ENCODE data around the gene PBOV1.

The PBOV1 gene

DNA sequence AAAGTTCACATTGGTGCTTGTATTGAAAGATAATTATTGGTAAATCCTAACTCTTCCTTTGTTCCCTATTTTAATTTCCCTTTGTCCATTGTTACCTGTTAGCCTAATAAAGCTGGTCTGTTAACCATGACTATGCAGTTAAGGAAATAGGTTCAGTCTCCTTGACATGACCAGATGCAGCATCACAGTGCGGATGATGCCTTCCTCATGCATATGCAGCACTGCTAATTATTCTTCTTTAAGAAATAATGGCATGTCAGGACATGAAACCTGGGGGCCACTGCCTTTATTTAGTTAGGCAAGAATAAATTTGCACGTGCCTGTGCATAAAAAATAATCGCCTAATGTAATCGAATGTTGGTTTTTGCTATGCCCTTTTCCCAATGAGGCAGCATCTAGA is 16.5 kb downstream of the PBOV1 start:
- no peak for DNase-seq (ENCODE audit: low read depth)
- H3K4me3 ChIP-seq (ENCODE audit: low read depth, low read length): no peak overlapping the region
- TF ChIP-seq, protein P1, sequence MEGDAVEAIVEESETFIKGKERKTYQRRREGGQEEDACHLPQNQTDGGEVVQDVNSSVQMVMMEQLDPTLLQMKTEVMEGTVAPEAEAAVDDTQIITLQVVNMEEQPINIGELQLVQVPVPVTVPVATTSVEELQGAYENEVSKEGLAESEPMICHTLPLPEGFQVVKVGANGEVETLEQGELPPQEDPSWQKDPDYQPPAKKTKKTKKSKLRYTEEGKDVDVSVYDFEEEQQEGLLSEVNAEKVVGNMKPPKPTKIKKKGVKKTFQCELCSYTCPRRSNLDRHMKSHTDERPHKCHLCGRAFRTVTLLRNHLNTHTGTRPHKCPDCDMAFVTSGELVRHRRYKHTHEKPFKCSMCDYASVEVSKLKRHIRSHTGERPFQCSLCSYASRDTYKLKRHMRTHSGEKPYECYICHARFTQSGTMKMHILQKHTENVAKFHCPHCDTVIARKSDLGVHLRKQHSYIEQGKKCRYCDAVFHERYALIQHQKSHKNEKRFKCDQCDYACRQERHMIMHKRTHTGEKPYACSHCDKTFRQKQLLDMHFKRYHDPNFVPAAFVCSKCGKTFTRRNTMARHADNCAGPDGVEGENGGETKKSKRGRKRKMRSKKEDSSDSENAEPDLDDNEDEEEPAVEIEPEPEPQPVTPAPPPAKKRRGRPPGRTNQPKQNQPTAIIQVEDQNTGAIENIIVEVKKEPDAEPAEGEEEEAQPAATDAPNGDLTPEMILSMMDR (IDR thresholded peaks at IDR 0.05; ENCODE audit: low read depth, low read length, missing control alignments): no peak

DNA sequence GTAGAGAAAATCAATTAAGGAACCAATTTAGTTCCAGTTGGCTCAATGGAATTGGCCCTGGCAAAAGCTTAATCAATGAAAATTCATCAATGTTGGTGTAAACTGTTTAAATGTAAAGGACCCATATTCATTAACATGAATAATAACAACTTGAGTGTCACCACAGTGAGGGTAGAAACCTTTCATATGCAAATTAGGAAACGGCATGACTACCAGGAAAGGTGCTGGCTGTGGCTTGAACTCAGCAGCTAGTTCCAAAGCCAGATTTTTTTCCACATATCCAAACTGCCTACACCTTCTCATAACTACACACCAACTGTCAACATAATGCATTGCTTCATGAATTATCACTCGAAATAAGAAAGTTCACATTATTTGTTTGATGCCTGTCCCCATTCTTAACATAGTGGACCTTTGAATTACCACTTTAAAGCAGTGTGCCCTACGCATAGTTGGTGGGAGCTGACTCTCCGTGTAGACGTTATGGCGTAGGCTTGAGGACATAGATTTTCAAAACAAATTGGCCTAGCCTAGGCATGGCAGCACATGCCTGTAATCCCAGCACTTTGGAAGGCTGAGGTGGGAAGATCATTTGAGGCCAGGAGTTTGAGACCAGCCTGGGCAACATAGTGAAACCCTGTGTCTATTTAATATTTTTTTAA is 19.7 kb downstream of the PBOV1 start:
- H3K4me3 ChIP-seq (ENCODE audit: low read depth, low read length): no peak overlapping the region

DNA sequence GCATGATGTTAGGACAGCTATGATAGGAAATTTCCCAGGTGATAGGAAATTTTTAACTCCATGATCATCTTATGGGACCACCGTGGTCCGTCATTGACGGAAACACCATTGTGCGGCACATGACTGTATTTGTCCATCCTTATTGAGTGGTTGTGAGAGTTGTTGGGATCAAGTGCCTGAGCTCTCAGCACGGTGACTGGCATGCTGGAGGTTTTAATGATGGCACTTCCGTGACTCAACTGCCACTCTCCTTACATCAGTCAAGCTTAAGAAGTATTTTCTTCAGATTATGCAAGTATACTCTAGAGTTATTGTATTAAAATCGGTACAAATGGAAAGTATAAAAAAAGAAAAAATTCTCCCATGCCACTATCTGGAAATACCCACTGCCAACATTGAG is 20.7 kb downstream of the PBOV1 start:
- no peak overlapping the region for H3K4me3 ChIP-seq (ENCODE audit: low read depth, low read length)
- no peak for DNase-seq (ENCODE audit: low read depth)
- TF ChIP-seq, protein P1 (IDR thresholded peaks at IDR 0.05; ENCODE audit: low read depth, low read length, missing control alignments): no peak

More for the DNA sequence above, 19.7 kb downstream of the PBOV1 start:
- no peak for DNase-seq (ENCODE audit: low read depth)
- TF ChIP-seq, protein P1 (IDR thresholded peaks at IDR 0.05; ENCODE audit: low read depth, low read length, missing control alignments): no peak

DNA sequence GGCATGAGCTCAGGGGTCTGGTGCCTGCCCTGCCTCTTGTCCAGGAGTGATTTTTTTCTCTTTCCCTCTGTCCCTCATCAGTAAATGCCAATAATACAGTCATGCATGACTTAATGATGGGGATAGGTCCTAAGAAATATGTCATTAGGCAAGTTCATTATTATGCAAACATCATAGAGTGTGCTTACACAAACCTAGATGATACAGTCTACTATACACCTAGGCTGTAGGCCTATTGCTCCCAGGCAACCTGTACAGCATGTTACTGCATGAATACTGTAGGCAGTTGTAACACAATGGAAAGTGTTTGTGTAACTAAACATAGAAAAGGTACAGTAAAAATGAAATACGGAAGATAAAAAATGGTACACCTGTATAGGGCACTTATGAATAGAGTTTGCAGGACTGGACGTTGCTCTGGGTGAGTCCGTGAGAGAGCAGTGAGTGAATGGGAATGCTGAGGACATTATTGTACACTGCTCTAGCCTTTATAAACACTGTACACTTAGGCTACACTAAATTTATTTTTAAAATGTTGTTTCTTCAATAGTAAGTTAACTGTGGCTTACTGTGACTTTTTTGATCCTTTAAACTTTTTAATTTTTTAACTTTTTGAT is 22.1 kb downstream of the PBOV1 start:
- no peak for DNase-seq (ENCODE audit: low read depth)
- no peak overlapping the region for H3K4me3 ChIP-seq (ENCODE audit: low read depth, low read length)
- TF ChIP-seq, protein P1 (IDR thresholded peaks at IDR 0.05; ENCODE audit: low read depth, low read length, missing control alignments): no peak

DNA sequence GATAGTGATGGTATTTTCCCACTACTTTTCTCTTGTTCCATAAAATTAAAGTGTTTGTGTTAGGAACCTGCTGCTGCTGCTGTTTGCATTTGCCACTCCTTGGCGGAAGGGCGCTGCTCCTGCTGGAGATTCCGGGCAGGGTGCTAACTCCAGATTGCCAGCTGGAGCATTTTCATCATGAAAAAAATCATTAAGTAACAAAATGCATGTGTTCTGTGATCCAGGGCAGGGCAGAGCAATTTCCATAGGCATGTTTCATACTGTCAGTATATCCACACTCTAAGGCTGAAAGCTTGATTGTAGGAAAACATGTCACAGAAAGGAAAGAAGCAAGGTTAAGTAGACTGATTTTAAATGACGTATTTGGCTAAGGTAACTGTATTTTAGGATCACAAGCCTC is 24.0 kb downstream of the PBOV1 start:
- DNase-seq (ENCODE audit: low read depth): no peak
- TF ChIP-seq, protein P1 (IDR thresholded peaks at IDR 0.05; ENCODE audit: low read depth, low read length, missing control alignments): no peak
- H3K4me3 ChIP-seq (ENCODE audit: low read depth, low read length): no peak overlapping the region

DNA sequence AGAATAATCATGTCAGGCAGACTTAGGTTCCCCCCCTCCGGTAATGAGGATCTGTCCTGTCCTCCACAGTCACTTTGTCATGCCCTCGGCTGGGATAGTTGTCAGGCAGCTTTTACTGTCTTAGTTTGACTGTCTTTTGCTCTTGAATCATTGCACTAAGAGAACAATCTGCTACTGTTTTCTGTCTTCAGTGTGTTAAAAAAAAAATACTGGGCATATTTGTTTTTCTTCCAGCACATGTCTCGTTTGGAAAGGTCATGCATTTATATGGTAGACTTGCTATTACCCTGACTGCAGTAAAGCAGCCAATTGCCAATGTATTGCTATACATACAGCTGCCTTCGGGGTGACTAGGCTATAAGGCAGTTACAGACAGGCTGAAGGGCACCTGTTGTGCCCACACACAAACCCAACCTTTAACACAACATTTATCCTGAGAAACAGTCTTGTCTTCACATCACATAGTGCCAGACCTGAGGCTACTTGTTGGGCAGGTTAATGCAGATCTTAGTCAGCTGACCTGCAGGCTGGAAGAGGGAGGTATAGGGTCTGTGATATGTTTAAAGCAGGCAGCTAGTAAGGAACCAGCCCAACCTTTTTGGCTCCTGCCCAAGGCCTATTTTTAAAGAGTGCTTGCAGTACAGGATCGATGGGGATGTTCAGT is 29.9 kb downstream of the PBOV1 start:
- TF ChIP-seq, protein P1 (IDR thresholded peaks at IDR 0.05; ENCODE audit: low read depth, low read length, missing control alignments): no peak
- no peak for DNase-seq (ENCODE audit: low read depth)

More for the DNA sequence above, 29.9 kb downstream of the PBOV1 start:
- H3K4me3 ChIP-seq (ENCODE audit: low read depth, low read length): no peak overlapping the region
